Epidermal melanocyte (primary cell): ENCODE data around the gene MARCHF6.
A peak's percentile ranks its signal among the peaks of the same experiment; 100 is the strongest.
"Not testable (repeated sequence)": the region's sequence is repeated elsewhere in the genome, so short reads cannot be mapped to it uniquely, and the experiment has no call there.

Experiments used
- DNase-seq: peaks from one replicate; pipeline ENCODE4 v3.0.0; 2011; ENCODE audit warnings: low spot score; ENCODE audit not compliant: insufficient read length

The MARCHF6 gene

GRCh38 chr5:10377081-10377480, 23.6 kb downstream of the MARCHF6 start:
- DNase-seq, result no peak

- DNase-seq, result no peak
Measured at GRCh38 chr5:10381803-10382202, 28.3 kb downstream of the MARCHF6 start.

GRCh38 chr5:10384483-10384882, 31.0 kb downstream of the MARCHF6 start:
- no peak for DNase-seq

- no peak for DNase-seq
Measured at GRCh38 chr5:10387690-10388089, 34.2 kb downstream of the MARCHF6 start.

GRCh38 chr5:10391130-10391529, 37.6 kb downstream of the MARCHF6 start:
- no peak for DNase-seq

GRCh38 chr5:10392567-10393328, 39.3 kb downstream of the MARCHF6 start:
- DNase-seq, result not testable (repeated sequence)

GRCh38 chr5:10393491-10393890, 40.0 kb downstream of the MARCHF6 start:
- DNase-seq, result no peak

GRCh38 chr5:10396552-10396951, 43.1 kb downstream of the MARCHF6 start:
- DNase-seq, result no peak

GRCh38 chr5:10399839-10400238, 46.3 kb downstream of the MARCHF6 start:
- no peak for DNase-seq

GRCh38 chr5:10400411-10400810, 46.9 kb downstream of the MARCHF6 start:
- peak; percentile 61 for DNase-seq

GRCh38 chr5:10400831-10401230, 47.3 kb downstream of the MARCHF6 start:
- no peak for DNase-seq

- no peak for DNase-seq
Measured at GRCh38 chr5:10401498-10401897, 48.0 kb downstream of the MARCHF6 start.
